Myocyte (in vitro differentiated cells): Measurements from ENCODE around the gene FUT1. TPM values are rescaled to one million over a fixed set of nuclear protein-coding genes. Genes with fewer than 3 reads are reported as not detected.

Experiments used
- DNase-seq: peaks from one replicate; pipeline ENCODE4 v3.0.0-alpha.2; 2012; ENCODE audit warnings: low read depth
- total RNA-seq: library from RNA; depleted of rRNA; stranded (reverse); fragments of >200 nt; gene quantifications from 2 replicates; pipeline ENCODE4 v1.2.3, GENCODE V29; 2014

Gene FUT1
- total RNA-seq, 1 donor from 2014 or later = 0.03 TPM

DNA sequence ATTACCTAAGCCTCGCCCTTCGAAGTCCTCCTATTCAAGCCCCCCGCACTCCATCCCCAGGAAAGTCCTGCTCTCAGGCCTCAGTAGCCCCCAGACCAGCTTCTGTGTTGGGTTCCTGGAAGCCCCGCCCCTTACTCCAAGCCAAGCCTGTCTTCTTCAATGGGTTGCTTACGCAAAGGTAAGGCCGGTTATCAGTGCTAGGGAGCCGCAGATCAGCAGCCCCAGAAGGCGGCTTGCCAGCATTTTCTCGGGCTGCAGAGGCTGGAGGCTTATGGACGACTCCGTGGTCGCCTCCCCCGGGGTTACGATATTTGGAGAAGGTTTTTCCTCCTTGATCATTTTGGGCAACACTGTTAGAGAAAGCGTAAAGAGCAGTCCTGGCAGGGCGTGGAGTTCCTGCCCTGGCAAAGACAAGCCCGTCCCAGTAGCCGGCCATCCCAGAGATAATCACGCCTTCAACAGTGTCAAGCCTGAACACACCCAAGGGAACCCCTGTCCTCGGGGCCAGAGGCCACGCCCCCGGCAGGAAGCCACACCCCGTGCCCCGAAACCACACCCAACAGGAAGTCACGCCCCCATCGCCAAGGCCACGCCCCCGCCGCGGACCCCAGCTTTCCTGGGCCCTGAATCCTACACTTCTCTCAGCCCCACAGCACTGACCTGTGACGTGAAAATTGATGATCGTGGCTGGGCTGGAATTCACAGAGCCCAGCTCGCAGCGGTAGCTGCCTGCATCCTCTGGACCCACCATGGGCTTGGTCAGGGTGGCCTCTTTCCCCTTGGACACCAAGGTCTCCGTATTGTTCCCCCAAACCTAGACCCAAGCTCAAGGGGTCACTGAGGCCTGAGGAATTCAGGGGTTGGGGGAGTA is 11.1 kb downstream of the FUT1 start:
- DNase-seq = no peak

DNA sequence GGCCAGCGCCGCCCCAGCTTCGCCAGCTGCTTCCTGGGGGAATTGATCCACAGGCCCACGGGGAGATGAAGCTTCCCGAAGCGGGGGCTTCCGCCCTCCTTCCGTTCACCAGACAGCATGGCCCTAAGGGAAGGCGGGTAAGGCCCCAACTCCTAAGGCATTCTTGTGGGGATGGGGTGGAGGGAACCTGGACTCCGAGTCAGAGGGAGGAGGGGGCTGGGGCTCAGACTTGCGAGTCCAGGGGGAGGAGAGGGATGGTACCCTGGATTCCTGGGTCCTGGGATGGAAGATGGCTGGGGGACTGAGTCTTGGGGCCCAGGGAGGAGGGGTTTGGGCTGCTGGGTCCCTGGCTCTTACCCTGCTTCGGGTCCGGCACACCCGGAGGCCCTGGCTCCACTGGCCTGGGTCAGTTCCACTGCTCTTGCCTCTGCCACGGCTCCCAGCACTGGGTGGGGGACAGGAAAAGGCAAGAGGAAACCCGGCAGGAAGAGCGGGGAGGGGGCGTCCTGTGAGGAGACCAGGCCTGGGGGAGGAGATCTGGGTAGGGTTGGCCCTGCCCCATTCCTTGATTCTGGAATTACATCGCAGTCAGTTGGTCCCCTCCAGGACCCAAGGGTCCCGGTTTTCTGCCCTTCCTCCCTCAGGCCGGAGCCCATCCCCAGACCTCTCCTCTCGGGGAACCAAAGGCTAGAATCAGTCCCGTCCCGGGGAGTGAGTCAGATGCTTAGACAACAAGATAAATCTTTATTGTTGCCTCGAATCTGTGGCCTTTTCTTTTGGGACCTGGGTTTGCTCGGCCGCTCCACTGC is 12.1 kb downstream of the FUT1 start, which contains the start of gene RASIP1:
Gene RASIP1, minus strand, starts transcription at position 447 of the 809 bp plus-strand sequence. Its CDS starts 328 bp downstream, at position 119.
- DNase-seq = no peak

DNA sequence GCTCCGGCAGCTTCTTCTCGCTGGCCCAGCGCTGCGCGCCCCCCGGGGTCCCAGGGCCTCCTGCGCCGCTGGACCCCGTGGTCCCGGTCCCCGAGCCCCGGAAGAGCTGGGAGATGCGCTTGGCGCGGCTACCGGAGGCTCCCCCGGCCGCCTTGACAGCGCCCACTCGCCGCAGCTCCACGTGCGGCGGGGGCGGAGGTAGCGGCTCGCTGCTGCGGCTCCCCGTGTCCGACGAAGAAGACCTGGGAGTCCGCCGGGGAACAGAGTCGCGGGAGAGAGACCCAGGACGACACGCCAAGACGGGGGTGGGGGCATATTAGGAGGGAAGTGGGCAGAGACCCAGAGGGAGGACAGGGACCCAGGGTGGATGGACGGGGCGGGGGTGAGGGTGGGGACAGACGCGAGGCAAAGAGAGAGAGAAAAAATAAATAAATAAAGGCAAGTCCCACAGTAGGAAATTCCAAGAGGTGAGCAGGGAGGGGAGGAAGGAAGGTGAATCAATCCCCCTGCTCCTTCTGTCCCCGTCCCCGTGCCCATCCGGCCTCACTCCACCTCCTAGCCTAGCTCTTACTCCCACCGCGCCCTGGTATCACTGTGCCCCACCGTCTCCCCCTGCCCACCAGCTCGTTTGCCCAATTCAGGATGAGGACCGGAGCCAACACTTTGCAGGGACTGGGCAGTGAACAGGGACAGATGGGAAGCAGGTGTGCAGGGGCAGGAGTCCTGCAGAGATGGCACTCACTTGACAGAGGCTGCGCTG is 12.9 kb downstream of the FUT1 start:
- DNase-seq = no peak

DNA sequence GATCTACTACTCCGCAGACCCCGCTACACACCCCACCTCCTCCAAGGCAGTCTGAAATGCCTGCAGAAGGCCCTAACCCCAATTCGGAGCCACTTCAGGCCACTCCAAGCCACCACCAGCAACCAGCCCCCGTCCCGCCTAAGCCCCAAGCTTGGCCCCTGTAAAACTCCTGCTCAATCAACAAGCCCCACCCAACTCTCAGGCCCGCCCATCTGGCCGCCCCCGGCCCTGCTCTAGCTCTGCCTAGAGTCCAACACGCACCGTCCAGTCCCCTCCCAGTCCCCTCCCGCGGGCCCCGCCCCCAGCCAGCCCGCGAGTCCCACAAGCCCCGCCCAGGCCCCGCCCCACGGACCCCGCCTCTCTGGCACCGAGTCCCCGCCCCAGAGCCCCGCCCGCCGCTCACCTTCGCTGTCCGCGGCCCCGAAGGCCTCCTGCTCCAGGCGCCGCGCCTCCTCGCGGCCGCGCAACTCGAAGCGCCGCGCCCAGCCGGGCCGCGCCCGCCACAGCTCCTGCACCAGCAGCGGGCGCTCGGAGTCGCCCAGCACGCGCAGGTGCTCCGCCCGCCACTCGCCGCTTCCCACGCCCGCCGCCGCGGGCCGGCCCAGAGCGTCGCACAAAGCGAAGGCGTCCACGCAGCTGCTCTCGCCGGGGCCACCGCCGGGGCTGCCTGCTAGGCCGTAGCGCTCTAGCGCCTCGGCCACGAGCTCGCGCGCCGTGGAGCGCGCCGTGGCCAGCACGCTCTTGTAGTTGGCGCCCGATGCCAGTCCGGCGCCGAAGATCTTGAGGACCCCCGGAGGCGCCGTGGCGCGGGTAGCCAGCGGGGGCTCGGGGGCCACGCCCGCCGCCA is 13.7 kb downstream of the FUT1 start:
- DNase-seq = peak; percentile 82

DNA sequence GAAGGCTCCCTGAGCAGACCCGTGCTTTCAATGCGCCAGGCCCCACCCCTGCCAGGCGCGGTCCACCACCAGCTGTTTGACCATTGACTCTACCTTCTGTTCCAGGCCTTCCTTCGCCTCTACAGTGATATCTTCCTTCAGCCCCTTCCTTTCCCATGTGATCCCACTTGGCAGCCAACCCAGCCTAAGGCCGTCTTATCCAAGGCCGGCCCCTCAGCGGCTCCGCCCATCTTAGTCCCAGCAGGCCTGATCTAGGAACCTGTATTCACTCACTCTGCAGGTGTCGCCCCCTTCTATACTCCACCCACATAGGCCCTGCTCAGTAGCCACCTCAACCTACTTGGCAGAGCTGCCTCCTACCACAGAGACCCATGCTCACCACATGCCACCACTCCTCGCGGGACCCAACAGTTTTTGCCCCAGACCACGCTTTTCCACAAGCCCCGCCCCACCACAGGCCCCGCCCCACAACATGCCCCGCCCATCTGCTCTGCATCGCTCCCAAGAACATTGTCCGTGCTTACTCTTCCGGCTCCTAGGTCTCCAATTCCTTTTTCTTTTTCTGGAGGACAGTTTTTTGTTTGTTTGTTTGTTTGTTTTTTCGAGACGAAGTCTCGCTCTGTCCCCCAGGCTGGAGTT is 15.0 kb downstream of the FUT1 start:
- DNase-seq = no peak

DNA sequence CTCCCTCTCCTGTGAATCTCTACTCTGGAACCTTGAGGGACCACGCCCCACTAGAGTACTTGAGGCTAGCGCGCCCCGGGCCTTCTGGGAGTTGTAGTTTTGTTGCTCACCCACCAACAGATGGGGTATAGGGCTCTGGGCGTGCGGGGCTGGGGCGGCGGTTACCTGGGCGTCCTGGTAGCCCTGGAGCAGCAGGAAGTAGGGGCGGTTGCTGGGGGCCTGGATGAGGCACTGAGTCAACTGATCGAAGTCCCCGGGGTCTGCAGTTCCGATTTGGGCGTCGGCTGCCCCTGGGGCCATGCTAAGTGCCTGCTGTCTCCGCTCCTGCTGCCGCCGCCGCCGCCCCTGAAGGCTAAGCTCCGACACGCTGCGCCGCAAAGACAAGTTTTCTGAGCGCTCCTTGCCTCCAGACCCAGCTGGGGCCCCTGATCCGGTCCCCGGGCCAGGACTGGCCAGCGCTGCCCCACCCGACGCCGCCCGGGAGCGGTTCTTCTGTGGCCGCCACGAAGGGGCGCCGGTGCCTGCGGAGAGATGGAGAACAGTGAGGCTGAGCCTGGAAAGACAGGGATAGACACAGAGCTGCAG is 17.3 kb downstream of the FUT1 start:
- no peak for DNase-seq

DNA sequence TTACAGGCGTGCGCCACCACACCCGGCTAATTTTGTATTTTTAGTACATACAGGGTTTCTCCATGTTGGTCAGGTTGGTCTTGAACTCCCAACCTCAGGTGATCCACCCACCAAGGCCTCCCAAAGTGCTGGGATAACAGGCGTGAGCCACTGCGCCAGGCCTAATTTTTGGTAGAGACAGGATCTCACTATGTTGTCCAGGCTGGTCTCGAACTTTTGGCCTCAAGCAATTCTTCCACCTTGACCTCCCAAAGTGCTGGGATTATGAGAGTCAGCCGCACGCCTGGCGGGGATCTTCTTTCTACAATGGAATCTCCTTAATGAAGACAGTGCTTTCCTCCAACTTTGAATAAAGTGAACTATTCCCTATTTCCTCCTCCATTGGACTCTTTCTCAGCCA is 17.8 kb downstream of the FUT1 start:
- no peak for DNase-seq

DNA sequence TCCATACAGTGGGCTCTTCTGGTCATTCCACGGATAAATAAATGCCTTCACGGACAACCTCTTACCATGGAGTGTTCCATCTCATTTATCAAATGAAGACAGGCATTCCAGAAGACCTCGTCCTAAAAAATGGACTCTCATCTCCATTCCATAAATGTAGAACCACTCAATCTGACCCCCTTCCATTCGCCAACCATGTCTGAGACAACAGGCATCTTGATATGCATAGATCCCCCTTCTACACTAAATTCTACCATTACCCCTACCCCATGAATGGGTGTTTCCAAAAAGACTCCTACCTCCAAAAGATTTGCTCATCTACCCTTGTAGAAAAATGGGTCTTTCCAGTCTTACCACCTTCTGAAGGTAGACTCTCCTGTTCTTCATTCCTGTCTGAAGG is 21.0 kb downstream of the FUT1 start:
- no peak for DNase-seq

DNA sequence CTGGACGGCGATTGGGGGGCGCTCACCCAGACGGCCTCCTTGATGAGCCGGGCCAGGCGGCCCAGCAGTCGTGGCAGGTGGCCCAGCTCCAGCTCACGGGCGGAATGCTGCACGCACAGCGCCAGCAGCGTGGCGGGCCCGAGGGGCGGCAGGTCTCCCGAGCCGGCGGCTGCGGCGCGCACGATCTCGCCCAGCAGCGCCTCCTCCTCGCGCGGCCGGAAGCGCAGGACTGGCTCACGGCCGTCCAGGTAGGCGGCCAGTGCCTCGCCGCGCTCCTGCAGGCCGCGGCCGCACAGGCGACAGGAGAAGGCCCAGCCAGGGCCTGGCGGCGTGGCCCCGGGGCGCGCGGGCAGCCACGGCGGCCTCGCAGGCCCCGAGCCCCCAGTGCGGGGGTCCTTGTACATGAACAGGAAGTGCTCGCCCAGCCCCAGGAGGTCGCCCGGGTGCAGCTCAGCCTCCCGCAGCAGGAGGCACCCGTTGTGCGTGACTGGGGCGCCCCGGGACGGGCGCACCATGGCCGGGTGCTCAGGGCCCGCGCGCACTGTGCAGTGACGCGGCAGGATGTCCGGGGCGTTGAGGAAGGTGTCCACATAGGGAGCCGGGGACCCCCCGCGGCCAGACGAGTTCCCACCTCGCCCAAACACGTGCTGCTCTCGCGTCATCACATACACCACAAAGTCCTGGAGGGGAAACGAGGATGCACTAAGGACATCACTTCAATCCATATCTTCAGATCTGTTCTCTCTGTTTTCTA is 23.4 kb downstream of the FUT1 start:
- no peak for DNase-seq

DNA sequence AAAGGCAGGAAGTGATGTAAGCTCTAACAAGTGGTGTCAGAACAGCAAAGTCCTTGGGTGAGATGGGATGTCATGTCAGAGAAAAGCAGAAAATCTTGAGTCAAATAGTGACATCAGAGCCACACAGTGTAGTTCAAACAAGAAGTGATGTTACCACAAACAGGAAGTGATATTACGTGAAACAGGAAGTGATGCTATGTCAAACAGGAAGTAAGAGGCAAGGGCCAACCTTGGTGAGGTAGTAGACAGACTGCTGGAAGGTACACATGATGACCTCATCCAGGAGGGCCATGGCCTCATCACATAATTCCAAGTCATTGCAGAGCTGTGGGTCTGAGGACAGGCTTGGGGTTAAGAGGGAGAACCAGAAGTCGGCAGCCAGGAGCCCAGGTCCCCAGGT is 25.9 kb downstream of the FUT1 start:
- DNase-seq = no peak

DNA sequence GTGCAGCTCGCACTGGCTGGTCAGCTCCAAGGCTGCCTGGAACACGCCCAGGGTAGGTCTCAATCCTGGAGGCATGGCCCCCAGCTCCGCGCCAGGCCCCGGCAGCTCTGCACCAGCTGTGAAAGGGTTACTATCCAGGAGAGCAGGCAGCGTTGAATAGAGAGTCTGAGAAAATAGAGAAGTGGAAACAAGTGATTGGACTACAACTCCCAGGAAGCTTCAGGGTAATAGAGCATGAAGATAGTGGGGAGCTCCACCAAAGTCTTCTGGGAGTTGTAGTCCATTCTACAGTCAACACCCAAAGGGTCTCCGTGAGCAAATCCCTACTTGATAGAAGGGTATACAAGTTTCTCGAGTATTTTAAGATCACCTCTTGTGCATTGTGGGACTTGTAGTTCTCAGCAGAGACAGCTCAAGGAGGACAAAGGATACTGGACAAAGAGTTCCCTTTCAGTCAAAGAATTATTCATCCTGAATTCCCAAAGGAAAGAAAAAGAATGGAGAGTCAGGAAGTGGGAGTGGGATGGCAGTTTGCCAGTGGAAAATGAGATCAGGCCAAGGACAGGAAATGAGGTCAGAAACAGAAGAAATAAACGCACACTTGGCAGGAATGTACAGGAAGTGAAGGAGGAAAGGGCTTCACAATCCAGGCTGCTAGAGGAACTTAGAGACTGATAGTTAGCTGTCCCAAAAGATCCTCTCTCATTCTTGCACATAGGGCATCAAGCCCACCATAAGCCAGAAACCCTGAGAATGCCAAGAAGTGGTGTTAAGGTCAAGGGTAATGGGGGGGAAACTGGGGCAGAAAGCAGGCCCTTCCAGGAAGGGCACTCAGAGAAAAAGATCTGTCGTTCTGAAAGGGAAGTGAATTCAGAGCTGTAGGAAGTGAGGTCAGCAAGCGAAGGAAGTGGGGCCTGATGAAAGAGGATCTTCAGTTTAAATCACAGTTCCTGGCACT is 27.4 kb downstream of the FUT1 start:
- DNase-seq = peak; percentile 74

DNA sequence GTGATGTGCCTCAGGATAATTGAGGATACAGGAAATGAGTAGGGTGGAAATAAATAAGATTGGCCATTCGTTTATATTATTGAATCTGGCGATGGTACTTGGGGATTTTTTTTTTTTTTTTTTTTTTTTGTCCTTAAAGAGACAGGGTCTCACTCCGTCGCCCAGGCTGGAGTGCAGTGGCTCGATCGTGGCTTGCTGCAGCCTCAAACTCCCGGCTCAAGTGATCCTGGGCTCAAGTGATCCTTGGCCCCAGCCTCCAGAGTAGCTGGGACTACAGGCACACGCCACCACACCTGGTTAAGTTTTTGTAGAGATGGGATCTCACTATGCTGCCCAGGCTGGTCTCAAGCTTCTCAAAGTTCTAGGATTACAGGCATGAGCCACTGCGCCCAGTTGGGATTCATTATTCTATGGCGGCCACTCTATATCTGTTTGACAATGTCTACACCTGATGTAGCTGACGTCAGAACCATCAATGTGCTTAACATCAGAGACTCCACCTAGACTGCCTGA is 30.2 kb downstream of the FUT1 start:
- no peak for DNase-seq

DNA sequence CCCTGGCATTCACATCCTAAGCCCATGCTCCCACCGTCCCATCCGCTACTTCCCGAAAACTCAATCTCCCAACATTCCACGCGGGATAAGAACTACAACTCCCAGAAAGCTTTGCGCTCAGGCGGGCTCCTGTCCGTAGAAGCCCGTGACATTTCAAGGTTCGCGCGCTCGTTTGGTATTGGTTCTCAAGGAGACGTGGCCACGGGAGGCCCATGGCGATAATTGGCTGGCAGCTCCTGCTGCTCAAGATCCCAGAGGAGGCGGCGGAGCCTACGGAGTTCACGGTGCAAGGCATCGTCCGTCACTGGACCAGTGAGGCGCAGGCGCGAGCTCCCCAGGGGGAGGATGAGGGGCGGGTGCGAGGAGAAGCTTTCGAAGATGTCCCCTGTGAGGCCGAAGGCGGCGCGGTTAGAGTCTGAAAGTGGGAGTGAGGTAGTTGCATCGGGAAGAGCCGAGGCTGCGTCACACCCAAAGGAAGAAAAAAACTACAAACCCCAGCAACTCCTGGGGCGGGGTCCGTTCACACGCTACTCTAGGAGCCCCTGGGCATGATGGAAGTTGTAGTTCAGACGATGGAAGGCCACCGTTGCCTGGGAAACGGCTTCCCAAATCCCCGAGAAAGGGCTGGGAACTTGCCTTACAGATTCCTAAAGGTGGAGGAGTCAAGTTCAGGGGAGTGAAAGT is 31.7 kb downstream of the FUT1 start:
- peak; percentile 100 for DNase-seq

DNA sequence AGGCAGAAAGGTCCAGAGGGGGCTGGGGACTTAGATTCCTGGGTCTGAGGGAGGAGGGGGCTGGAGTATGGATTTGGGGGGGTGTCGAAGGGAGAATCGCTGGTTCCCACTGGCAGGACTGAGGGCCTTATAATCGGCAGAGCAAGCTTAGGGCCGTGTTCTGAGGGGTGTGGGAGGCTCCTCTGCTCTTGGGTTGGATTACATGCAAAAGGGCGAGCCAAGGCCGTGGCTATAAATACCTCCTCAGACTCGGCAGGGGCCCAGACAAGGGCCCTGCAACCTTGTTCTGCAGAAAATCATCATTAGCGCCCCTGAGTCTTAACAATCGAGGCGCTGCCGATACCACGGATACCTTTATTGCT is 32.2 kb downstream of the FUT1 start:
- DNase-seq = no peak

DNA sequence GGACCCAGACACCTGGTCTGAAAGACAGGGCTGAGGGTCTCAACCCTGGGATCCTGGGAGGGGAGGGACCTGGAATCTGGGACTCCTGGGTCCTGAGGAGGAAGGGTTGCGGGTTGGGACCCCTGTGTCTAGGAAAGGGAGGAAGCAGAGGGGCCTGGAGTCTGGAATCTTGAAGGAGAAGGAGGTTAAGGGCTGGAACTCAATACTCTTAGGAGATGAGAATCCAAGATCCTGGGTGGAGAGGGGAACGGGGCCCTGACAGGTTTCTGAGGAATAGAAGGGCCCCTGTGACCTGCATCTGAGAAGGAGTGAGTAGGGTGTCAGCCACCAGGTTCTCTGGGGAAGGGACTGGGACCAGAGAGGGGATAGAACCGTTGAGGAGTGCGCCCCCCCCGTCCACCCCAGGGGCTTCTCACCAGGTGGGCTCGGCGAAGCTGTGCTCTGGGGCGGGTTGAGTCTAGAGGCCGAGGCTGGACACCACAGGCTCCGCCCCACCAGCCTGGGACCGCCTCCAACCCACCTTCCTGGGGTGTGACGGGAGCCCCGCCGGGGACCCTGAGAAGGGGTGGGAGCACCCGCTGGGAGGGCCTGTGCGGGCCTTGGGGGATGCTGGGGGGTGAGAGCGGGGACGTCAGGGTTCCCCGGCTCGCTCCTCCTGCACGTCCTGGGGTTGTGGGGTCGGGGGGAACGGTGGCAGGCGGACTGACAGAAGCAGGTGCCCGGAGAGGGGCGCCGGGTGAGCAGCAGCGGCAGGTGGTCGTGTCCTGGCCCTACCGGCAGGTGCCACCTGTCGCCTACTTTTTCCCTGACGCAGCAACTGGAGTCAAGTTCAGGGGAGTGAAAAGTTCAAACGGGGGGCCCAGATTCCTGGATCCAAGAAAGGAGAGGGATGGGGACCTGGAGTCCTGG is 32.9 kb downstream of the FUT1 start, which contains the start of gene MAMSTR:
Gene MAMSTR, minus strand, starts transcription at position 463 of the 909 bp plus-strand sequence. CDS start 694 bp downstream, outside the sequence.
- peak; percentile 78 for DNase-seq

DNA sequence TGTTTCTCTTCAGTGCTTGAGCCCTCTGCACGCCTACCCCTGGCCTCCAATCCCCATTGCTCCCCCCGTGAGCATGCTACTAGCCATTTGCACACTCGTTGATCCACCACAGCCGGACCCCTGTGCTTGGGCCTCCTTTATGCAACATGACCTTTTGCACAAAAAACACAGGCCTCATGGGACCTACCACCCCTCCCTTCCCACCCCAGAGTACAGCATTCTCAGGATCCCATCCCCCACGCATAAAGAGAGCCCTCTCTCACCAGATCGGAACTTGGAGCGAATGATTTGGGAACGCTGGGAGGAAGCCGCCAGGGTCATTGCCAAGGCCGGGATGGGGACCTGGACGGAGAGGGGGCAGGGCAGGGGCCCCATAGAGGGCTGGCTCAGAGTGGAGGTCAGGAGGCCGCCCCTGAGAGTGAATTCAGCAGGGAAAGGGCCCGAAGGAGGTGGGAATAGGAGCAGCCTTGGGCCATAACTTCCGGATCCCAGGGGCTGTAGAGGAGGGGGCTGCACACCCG is 33.7 kb downstream of the FUT1 start:
- no peak for DNase-seq
